Midbrain (tissue), 1 donor: ENCODE results near the gene BRD4.

Source experiments
- DNase-seq: peaks from one replicate; lab custom pipeline; 2025; lab: John Stamatoyannopoulos, UW

BRD4 gene

DNA sequence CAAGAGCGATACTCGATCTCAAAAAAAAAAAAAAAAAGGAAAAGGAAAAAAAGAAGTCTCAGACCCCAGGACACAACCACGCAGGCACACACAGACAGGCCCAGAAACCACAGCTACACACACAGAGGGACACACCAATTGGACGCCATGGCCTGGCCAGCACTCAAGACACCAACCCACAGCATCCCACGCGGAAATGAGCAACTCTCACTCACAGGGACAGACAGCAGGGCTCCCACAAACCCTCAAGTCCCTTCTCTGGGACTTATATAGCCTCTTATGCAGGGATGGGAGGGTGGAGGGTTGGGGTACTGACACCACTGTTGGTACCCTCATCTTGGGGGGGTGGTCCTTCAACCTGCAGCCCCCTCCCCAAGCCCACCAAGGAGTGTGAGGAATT, 137.4 kb downstream of the BRD4 start:
- no peak for DNase-seq

DNA sequence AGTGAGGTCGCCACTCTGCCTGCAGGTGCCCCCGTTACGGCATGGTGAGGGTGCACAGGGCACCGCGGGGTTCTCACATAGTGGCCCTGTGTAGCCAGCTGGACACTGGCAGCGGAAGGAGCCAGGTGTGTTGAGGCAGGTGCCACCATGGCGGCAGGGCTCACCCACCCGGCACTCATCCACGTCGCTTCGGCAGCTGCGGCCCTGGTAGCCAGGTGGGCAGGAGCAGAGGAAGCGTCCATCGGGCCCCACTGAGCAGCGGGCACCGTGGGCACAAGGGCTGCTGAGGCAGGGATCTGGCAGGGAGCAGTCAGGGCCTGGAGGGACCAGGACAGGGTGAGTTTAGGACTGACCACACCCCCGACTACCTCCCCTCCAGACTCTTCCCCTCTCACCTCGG, 140.4 kb downstream of the BRD4 start:
- DNase-seq = no peak

DNA sequence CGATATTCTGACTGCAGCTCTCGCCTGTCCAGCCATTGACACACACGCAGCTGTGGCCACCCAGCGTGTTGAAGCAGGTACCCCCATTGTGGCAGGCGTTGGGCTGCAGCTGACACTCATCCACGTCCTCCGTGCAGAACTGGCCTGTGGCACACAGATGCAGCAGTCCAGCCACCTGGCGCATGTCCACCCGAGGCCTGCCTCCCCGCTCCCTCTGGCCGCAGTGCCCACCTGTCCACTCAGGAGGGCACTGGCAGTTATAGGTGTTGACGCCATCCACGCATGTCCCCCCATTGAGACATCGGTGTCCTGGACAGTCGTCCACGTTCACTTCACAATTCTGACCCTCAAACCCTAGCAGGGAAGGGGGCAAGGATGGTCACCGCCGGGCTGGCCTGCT, 140.8 kb downstream of the BRD4 start:
- no peak for DNase-seq

DNA sequence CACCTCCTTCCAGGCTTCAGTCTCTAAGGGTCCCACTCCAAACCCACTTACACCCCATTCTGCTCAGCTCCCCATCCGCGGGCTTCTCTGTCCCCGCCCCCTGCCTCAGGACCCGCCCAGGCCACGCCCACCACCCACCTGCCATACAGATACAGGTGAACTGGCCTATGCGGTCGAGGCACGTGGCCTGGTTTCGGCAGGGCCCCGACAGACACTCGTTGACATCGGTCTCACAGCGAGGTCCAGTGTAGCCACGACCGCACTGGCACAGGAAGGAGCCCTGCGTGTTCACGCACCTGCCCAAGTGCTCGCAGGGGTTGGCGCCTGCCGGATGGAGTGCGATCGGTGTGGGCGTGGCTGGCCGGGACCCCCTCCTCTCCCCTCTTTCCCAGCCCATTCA, 143.5 kb downstream of the BRD4 start:
- DNase-seq = no peak

DNA sequence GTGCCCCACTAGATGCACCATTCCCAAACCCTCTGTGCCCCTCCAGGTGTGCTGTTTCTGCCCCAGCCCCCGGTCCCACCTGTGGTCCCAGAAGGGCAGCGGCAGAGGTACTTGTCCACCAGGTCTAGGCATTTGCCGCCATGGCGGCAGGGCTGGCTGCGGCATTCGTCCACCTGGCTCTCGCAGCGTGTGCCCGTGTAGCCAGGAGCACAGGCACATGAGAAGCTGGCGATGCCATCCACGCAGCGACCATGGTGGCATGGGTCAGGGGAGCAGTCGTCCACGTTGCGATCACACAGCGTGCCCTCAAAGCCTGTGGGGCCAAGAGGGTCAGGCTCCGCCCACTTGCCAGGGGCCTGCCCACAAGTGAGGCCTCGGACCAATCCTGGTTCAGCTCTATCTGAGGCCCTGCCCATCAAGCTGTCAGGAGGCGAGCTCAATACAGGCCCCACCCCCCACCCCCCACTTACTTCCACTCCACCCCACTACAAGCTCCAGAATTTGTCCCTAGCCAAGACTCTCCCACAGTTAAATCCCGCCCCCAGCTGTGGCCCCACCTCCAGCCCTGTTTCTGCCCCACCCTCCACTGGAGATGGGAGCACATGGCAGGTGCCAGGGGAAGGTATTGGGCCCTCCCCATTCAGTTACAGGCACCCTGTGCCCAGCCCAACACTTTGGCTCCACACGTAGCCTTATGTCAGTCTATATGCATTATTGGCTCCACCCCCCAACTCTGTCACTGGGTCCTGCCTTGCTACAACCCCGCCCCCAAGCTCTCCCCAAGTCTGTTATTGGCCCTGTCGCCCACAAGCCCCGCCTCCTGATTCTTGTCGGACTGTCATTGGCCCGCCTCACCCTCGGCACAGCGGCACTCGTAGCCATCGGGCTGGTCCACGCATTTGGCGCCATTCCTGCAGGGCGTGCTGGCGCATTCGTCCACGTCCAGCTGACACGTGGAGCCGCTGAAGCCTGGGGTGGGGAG, 145.0 kb downstream of the BRD4 start:
- no peak for DNase-seq
